Keratinocyte (primary cell): ENCODE results near the gene LRRC74B. TPM values are rescaled to one million over a fixed set of nuclear protein-coding genes. Genes with fewer than 3 reads are reported as not detected.

Experiments
- DNase-seq: peaks from one replicate; pipeline ENCODE4 v3.0.0-alpha.2; 2011; ENCODE audit warnings: low read depth, missing footprints, low spot score
- FAIRE-seq: peaks from 2 replicates; lab custom pipeline; 2011; peaks lifted over from hg19 to GRCh38; lab: Jason Lieb, UNC
- H2AFZ ChIP-seq: 2 replicates; pipeline ENCODE4 v1.6.0; 2012; ENCODE audit warnings: low read length, control low read depth, inconsistent platforms; ENCODE audit not compliant: control insufficient read depth
- H3K27ac ChIP-seq: 2 replicates; pipeline ENCODE4 v1.5.1; 2011; ENCODE audit warnings: low read length; ENCODE audit not compliant: control insufficient read depth, insufficient read depth
- H3K27me3 ChIP-seq: 3 replicates; pipeline ENCODE4 v1.6.0; 2011; ENCODE audit warnings: low read length; ENCODE audit not compliant: control insufficient read depth, insufficient read depth; ENCODE audit errors: extremely low read depth
- H3K36me3 ChIP-seq, 2 experiments: 2 replicates in 1 of 2; 3 replicates in 1 of 2; pipeline ENCODE4 v1.5.1; 2011; ENCODE audit warnings: low read length in 2 of 2, mild to moderate bottlenecking in 1 of 2; ENCODE audit not compliant: control insufficient read depth in 2 of 2, insufficient read depth in 2 of 2; ENCODE audit errors: extremely low read depth in 1 of 2
- H3K4me1 ChIP-seq: 3 replicates; pipeline ENCODE4 v1.5.1; 2011; ENCODE audit warnings: low read length; ENCODE audit not compliant: control insufficient read depth, insufficient read depth; ENCODE audit errors: extremely low read depth
- H3K4me2 ChIP-seq: 3 replicates; pipeline ENCODE4 v1.6.0; 2011; ENCODE audit warnings: low read depth, low read length; ENCODE audit not compliant: control insufficient read depth, insufficient read depth; ENCODE audit errors: extremely low read depth
- H3K4me3 ChIP-seq, 3 experiments: fragments of 200-600 bp in 1 of 3; sonication (generic) in 1 of 3; 2 replicates in 2 of 3; 3 replicates in 1 of 3; pipeline ENCODE4 v1.5.1; 2011 to 2016; ENCODE audit warnings: low read length in 3 of 3, mild to moderate bottlenecking in 3 of 3, control low read depth in 2 of 3, inconsistent platforms in 1 of 3, low read depth in 1 of 3, mixed read lengths in 1 of 3, mixed run types in 1 of 3, moderate library complexity in 1 of 3; ENCODE audit not compliant: control insufficient read depth in 2 of 3, insufficient read depth in 2 of 3; ENCODE audit errors: extremely low read depth in 1 of 3
- H3K79me2 ChIP-seq: 2 replicates; pipeline ENCODE4 v1.6.0; 2012; ENCODE audit warnings: low read length; ENCODE audit not compliant: control insufficient read depth, insufficient read depth
- H3K9ac ChIP-seq: 3 replicates; pipeline ENCODE4 v1.6.0; 2011; ENCODE audit warnings: low read length; ENCODE audit not compliant: control insufficient read depth, insufficient read depth; ENCODE audit errors: extremely low read depth
- H3K9me1 ChIP-seq: 3 replicates; pipeline ENCODE4 v1.6.0; 2011; ENCODE audit warnings: low read length; ENCODE audit not compliant: control insufficient read depth, insufficient read depth; ENCODE audit errors: extremely low read depth
- H3K9me3 ChIP-seq: 2 replicates; pipeline ENCODE4 v1.5.1; 2012; ENCODE audit warnings: low read depth, low read length; ENCODE audit not compliant: control insufficient read depth
- H4K20me1 ChIP-seq: 3 replicates; pipeline ENCODE4 v1.6.0; 2011; ENCODE audit warnings: low read length; ENCODE audit not compliant: control insufficient read depth, insufficient read depth; ENCODE audit errors: extremely low read depth
- CTCF ChIP-seq, 3 experiments: IDR thresholded peaks in 1 of 3; conservative IDR thresholded peaks in 1 of 3; optimal IDR thresholded peaks in 1 of 3; 2 replicates in 2 of 3; 3 replicates in 1 of 3; pipeline versions ENCODE3 to v1.5.1; 2011; ENCODE audit warnings: low read length in 3 of 3, mild to moderate bottlenecking in 3 of 3, moderate library complexity in 2 of 3, control low read depth in 1 of 3, inconsistent platforms in 1 of 3; ENCODE audit not compliant: insufficient read depth in 2 of 3; ENCODE audit errors: extremely low read depth in 1 of 3
- EZH2 ChIP-seq: IDR thresholded peaks from one replicate; pipeline ENCODE4 v1.6.1; 2012; ENCODE audit warnings: inconsistent platforms, mild to moderate bottlenecking, low read length, moderate library complexity
- dilution Hi-C: fragments of 300-500 bp; cut with MboI; formaldehyde crosslinking; loops from one replicate; pipeline ENCODE4 v1.7.0; 2020; ENCODE audit warnings: low sequenced_read_pairs; ENCODE audit not compliant: extremely low pct_ligation_motif_present
- polyA plus RNA-seq, 5 experiments: library from polyadenylated mRNA; depleted of rRNA in 3 of 5; stranded (reverse) in 3 of 5; stranded (forward) in 1 of 5; unstranded in 1 of 5; fragments of >200 nt; gene quantifications; 1 replicate in 1 of 5; 2 replicates in 3 of 5; 3 replicates in 1 of 5; pipeline versions ENCODE4 v1.2.1 to v1.2.3, GENCODE V29; 2011 to 2012; ENCODE audit warnings: missing spikeins in 2 of 5, low read depth in 1 of 5, low replicate concordance in 1 of 5

LRRC74B gene
- polyA plus RNA-seq, 1 donor (not counting 4 experiments of a cell fraction or from before 2014, with no cell fraction given) = not detected

- H4K20me1 ChIP-seq = no peaks in the 10 kb centered on the region
- H2AFZ ChIP-seq = no peak overlapping the region
- no peaks in the 10 kb centered on the region for H3K9me3 ChIP-seq
- H3K36me3 ChIP-seq = no peaks in the 10 kb centered on the region
- dilution Hi-C loops = no loop called here
- FAIRE-seq = no peak
- no peak overlapping the region for H3K27ac ChIP-seq
- H3K9me1 ChIP-seq = no peaks in the 10 kb centered on the region
- peaks cover 23% of the 10 kb centered on the region for H3K4me1 ChIP-seq
- H3K4me3 ChIP-seq = no peak overlapping the region
- TF ChIP-seq EZH2 (no peak), CTCF (optimal IDR thresholded peaks at IDR 0.05 in 1 of 3, IDR thresholded peaks at IDR 0.05 in 1 of 3, conservative IDR thresholded peaks at IDR 0.05 in 1 of 3; ENCODE audit: extremely low read depth in 1 of 3, insufficient read depth in 2 of 3, low read length in 3 of 3) (no peak)
- H3K79me2 ChIP-seq = no peaks in the 10 kb centered on the region
- no peak for DNase-seq
- H3K4me2 ChIP-seq = no peak overlapping the region
- no peak overlapping the region for H3K9ac ChIP-seq
- H3K27me3 ChIP-seq = no peaks in the 10 kb centered on the region
These were observed 30.2 kb upstream of the LRRC74B start for GRCh38 chr22:21015466-21016006.

GRCh38 chr22:21016644-21017420, 28.9 kb upstream of the LRRC74B start:
- Histone ChIP-seq H3K79me2 (no peaks in the 10 kb centered on the region), H4K20me1 (no peaks in the 10 kb centered on the region), H3K9me3 (no peaks in the 10 kb centered on the region), H3K4me1 (peaks cover 23% of the 10 kb centered on the region), H3K4me3 (no peak overlapping the region), H3K4me2 (no peak overlapping the region), H3K27me3 (no peaks in the 10 kb centered on the region), H3K27ac (no peak overlapping the region), H3K9ac (no peak overlapping the region), H2AFZ (no peak overlapping the region), H3K36me3 (no peaks in the 10 kb centered on the region), H3K9me1 (no peaks in the 10 kb centered on the region)
- FAIRE-seq (no peak), DNase-seq (no peak)
- TF ChIP-seq CTCF (optimal IDR thresholded peaks at IDR 0.05 in 1 of 3, IDR thresholded peaks at IDR 0.05 in 1 of 3, conservative IDR thresholded peaks at IDR 0.05 in 1 of 3; ENCODE audit: extremely low read depth in 1 of 3, insufficient read depth in 2 of 3, low read length in 3 of 3) (no peak), EZH2 (no peak)
- dilution Hi-C loops = no loop called here
